K562 (cell line): ENCODE data around the gene CIAO2B. TPM values are rescaled to one million over a fixed set of nuclear protein-coding genes. Genes with fewer than 3 reads are reported as not detected.

Source experiments
- ATAC-seq: fragments of 200-7000 bp; cut with Tn5 transposase; 3 replicates; pipeline ENCODE4 v1.9.1; 2020; ENCODE audit warnings: moderate library complexity
- BruUV-seq: library from RNA; stranded (reverse); fragments of 400-500 nt; replicated peaks from 2 replicates; lab custom pipeline; 2021; lab: Mats Ljungman, UMichigan
- CTCF ChIA-PET: fragments of 300-600 bp; formaldehyde crosslinking; extraction: SDS; loops from one replicate; lab custom pipeline; 2021; ENCODE audit warnings: low intra/inter-chr PET ratio; lab: Yijun Ruan, JAX
- POLR2A ChIA-PET: fragments of 300-600, 350-650 bp; sonication (Branson Sonifier 250); formaldehyde crosslinking; extraction: SDS; loops from one replicate; lab custom pipeline; 2021; ENCODE audit warnings: antibody characterized with exemption, inconsistent platforms; lab: Yijun Ruan, JAX
- DNase-seq, 4 experiments: peaks; one replicate each; pipeline versions ENCODE4 v3.0.0 to v3.0.0-alpha.2; 2011 to 2018; ENCODE audit warnings: low spot score in 3 of 4, mixed read lengths in 3 of 4; ENCODE audit errors: extremely low read depth in 1 of 4
- FAIRE-seq: peaks from 2 replicates; lab custom pipeline; 2011; peaks lifted over from hg19 to GRCh38; lab: Jason Lieb, UNC
- H2AFZ ChIP-seq: 2 replicates; pipeline ENCODE4 v1.6.0; 2011; ENCODE audit warnings: low read depth, low read length, control low read depth, inconsistent platforms
- H3K27ac ChIP-seq: fragments of 200-600 bp; 3 replicates; pipeline ENCODE4 v1.8.0; 2011; ENCODE audit warnings: low read depth, mild to moderate bottlenecking, control low read depth, inconsistent platforms, low read length, moderate library complexity, mixed read lengths; ENCODE audit errors: extremely low read depth
- H3K27me3 ChIP-seq, 2 experiments: fragments of 300-600 bp in 1 of 2; 2 replicates in 1 of 2; 3 replicates in 1 of 2; pipeline versions ENCODE4 v1.6.0 to v1.8.0; 2011; ENCODE audit warnings: inconsistent platforms in 2 of 2, low read length in 2 of 2, mild to moderate bottlenecking in 1 of 2, mixed read lengths in 1 of 2, moderate library complexity in 1 of 2; ENCODE audit not compliant: control insufficient read depth in 2 of 2, insufficient read depth in 2 of 2
- H3K36me3 ChIP-seq: fragments of 300-600 bp; 3 replicates; pipeline ENCODE4 v1.8.0; 2011; ENCODE audit warnings: mild to moderate bottlenecking, low read length, inconsistent platforms; ENCODE audit not compliant: control insufficient read depth, insufficient read depth
- H3K4me1 ChIP-seq, 2 experiments: fragments of 200-600 bp in 1 of 2; replicated peaks in 1 of 2; 2 replicates in 1 of 2; 3 replicates in 1 of 2; pipeline versions ENCODE4 v1.5.1 to v1.8.0; 2011; ENCODE audit warnings: inconsistent platforms in 2 of 2, low read length in 2 of 2, mild to moderate bottlenecking in 1 of 2, mixed read lengths in 1 of 2, moderate library complexity in 1 of 2; ENCODE audit not compliant: control insufficient read depth in 2 of 2, insufficient read depth in 2 of 2
- H3K4me2 ChIP-seq: 2 replicates; pipeline ENCODE4 v1.6.1; 2011; ENCODE audit warnings: low read length, control low read depth, inconsistent platforms, mixed read lengths; ENCODE audit not compliant: insufficient read depth
- H3K4me3 ChIP-seq: fragments of 200-600 bp; sonication (generic), shearing (Covaris generic); 2 replicates; pipeline ENCODE4 v1.5.1; 2016; ENCODE audit warnings: control low read depth, inconsistent platforms
- H3K79me2 ChIP-seq: fragments of 200-600 bp; 3 replicates; pipeline ENCODE4 v1.8.0; 2011; ENCODE audit warnings: low read length, inconsistent platforms; ENCODE audit not compliant: control insufficient read depth, insufficient read depth
- H3K9ac ChIP-seq, 2 experiments: 2 replicates each; pipeline versions ENCODE4 v1.6.0 to v1.6.1; 2011; ENCODE audit warnings: low read depth in 2 of 2, low read length in 2 of 2, control low read depth in 1 of 2, inconsistent platforms in 1 of 2, mild to moderate bottlenecking in 1 of 2, mixed read lengths in 1 of 2; ENCODE audit not compliant: insufficient read depth in 1 of 2
- H3K9me1 ChIP-seq: one replicate; pipeline ENCODE4 v1.6.0; 2011; ENCODE audit warnings: inconsistent platforms, mild to moderate bottlenecking, low read length, moderate library complexity; ENCODE audit not compliant: control insufficient read depth, insufficient read depth
- H3K9me3 ChIP-seq: replicated peaks from 2 replicates; pipeline ENCODE4 v1.5.1; 2011; ENCODE audit warnings: low read depth, low read length, inconsistent platforms; ENCODE audit not compliant: control insufficient read depth, insufficient read depth
- H4K20me1 ChIP-seq: replicated peaks from 2 replicates; pipeline ENCODE4 v1.6.1; 2011; ENCODE audit warnings: low read length, inconsistent platforms, mixed read lengths; ENCODE audit not compliant: control insufficient read depth, insufficient read depth
- BRF1 ChIP-seq: IDR thresholded peaks from 3 replicates; pipeline ENCODE4 v1.6.1; 2011; ENCODE audit warnings: borderline replicate concordance, mild to moderate bottlenecking; ENCODE audit not compliant: insufficient read length; ENCODE audit errors: extremely low read depth
- GATAD2B ChIP-seq: fragments of 450-650 bp; IDR thresholded peaks from 2 replicates; pipeline ENCODE4 v1.6.1; 2017; ENCODE audit warnings: mild to moderate bottlenecking, borderline replicate concordance
- KAT2B ChIP-seq: IDR thresholded peaks from one replicate; pipeline ENCODE4 v1.6.1; 2012; ENCODE audit warnings: low read depth, mild to moderate bottlenecking, control low read depth, inconsistent platforms, low read length, moderate library complexity
- KDM1A ChIP-seq, 2 experiments: fragments of 450-650 bp; IDR thresholded peaks; 2 replicates each; pipeline ENCODE4 v1.6.1; 2016; ENCODE audit warnings: mild to moderate bottlenecking in 2 of 2
- KLF13 ChIP-seq: fragments of 450-650 bp; IDR thresholded peaks from 2 replicates; pipeline ENCODE4 v1.6.1; 2016; ENCODE audit warnings: missing genetic modification characterization, low read depth, mild to moderate bottlenecking, missing compliant biosample characterization, moderate library complexity, borderline replicate concordance
- LCOR ChIP-seq: sonication (generic); formaldehyde crosslinking; IDR thresholded peaks from 2 replicates; pipeline ENCODE4 v1.8.0; 2022; ENCODE audit warnings: mild to moderate bottlenecking, missing genetic modification reagents
- MCM7 ChIP-seq, 2 experiments: fragments of 450-650 bp; IDR thresholded peaks; 2 replicates each; pipeline ENCODE4 v1.6.1; 2016 to 2018
- NFRKB ChIP-seq: fragments of 450-650 bp; IDR thresholded peaks from 2 replicates; pipeline ENCODE4 v1.6.1; 2016; ENCODE audit warnings: low read depth
- PHB ChIP-seq: fragments of 250-450 bp; sonication (Bioruptor Pico); IDR thresholded peaks from 2 replicates; pipeline ENCODE4 v1.5.0; 2021
- RB1 ChIP-seq: fragments of 450-650 bp; IDR thresholded peaks from 2 replicates; pipeline ENCODE4 v1.6.1; 2017; ENCODE audit warnings: low read depth, mild to moderate bottlenecking
- RBFOX2 ChIP-seq: fragments of 200-400 bp; formaldehyde crosslinking; IDR thresholded peaks from 2 replicates; pipeline ENCODE4 v1.6.1; 2017; ENCODE audit warnings: low read depth, mild to moderate bottlenecking, low read length, moderate library complexity
- SRSF3 ChIP-seq: fragments of 200-400 bp; formaldehyde crosslinking; IDR thresholded peaks from 2 replicates; pipeline ENCODE4 v1.6.1; 2016; ENCODE audit warnings: mild to moderate bottlenecking, low read length, moderate library complexity; ENCODE audit not compliant: insufficient read depth
- TCFL5 ChIP-seq: fragments of 250-450 bp; sonication (Bioruptor Pico); conservative IDR thresholded peaks from 2 replicates; pipeline ENCODE4 v1.6.1; 2021; ENCODE audit warnings: mild to moderate bottlenecking, moderate library complexity, matching md5 sums
- ZC3H11A ChIP-seq: IDR thresholded peaks from 2 replicates; pipeline ENCODE4 v1.6.1; 2012; ENCODE audit warnings: low read depth, low read length, improper control_type of control experiment
- ZNF146 ChIP-seq: IDR thresholded peaks from one replicate; pipeline ENCODE4 v1.6.1; 2018; ENCODE audit warnings: missing compliant biosample characterization; ENCODE audit not compliant: unreplicated experiment
- ZNF212 ChIP-seq: fragments of 450-650 bp; formaldehyde crosslinking; IDR thresholded peaks from 2 replicates; pipeline ENCODE4 v1.4.0; 2020; ENCODE audit warnings: mild to moderate bottlenecking
- ZNF311 ChIP-seq: fragments of 250-450 bp; sonication (Bioruptor Pico); IDR thresholded peaks from 2 replicates; pipeline ENCODE4 v1.4.0; 2020; ENCODE audit warnings: mild to moderate bottlenecking, moderate library complexity
- WGBS: fragments of 100-300 bp; shearing (Covaris generic); methylation state at CpG from one replicate; pipeline ENCODE4 v1.1.6; 2016; ENCODE audit warnings: low coverage, mixed read lengths; ENCODE audit not compliant: insufficient coverage; ENCODE audit errors: missing lambda C conversion rate; 5-methylcytosine and 5-hydroxymethylcytosine counted together
- in situ Hi-C: fragments of 300-500 bp; cut with MboI; formaldehyde crosslinking; loops from 4 replicates; pipeline ENCODE4 v1.15.0; 2018; ENCODE audit warnings: inconsistent platforms, mixed read lengths
- intact Hi-C: fragments of 100-400 bp; cut with micrococcal nuclease; formaldehyde crosslinking; loops from 2 replicates; pipeline ENCODE4 v1.14.2; 2022
- polyA plus RNA-seq, 8 experiments: library from polyadenylated mRNA; depleted of rRNA in 4 of 8; stranded (reverse) in 5 of 8; unstranded in 3 of 8; fragments of >200 nt; fragmentation: Nextera tagmentation in 2 of 8; fragmentation: Illumina TruSeq in 1 of 8; extraction: Ambion mirVana in 2 of 8; extraction: Trizol in 1 of 8; gene quantifications; 2 replicates each; pipeline versions ENCODE4 v1.2.1 to v1.2.3, GENCODE V29; 2011 to 2014; ENCODE audit warnings: inconsistent platforms in 1 of 8, missing spikeins in 1 of 8
- total RNA-seq, 7 experiments: library from RNA; depleted of rRNA in 6 of 7; stranded (reverse); fragments of >200 nt in 6 of 7; fragmentation: Illumina TruSeq in 2 of 7; extraction: Trizol in 2 of 7; gene quantifications; 2 replicates each; pipeline versions ENCODE4 v1.2.1 to v1.2.3, GENCODE V29; 2011 to 2021; ENCODE audit warnings: low replicate concordance in 1 of 7
- TF ChIP-seq, protein P1 (sequence below): fragments of 250-450 bp; sonication (Bioruptor Pico); IDR thresholded peaks from 2 replicates; pipeline ENCODE4 v1.8.0; 2021; ENCODE audit warnings: moderate library complexity, mild to moderate bottlenecking, inconsistent platforms

CIAO2B gene
- total and polyA plus RNA-seq, 9 of the 15 experiments (the other 6 are each of a cell fraction or from before 2014, with no cell fraction given), result 86.8 to 182 (median 113) TPM

GRCh38 chr16:66931665-66932064 is 2.5 kb downstream of the CIAO2B start (continued):
- TF ChIP-seq, protein P1, sequence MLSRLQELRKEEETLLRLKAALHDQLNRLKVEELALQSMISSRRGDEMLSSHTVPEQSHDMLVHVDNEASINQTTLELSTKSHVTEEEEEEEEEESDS (CRISPR knock-in tag), result 0 out of 2 replicates have a peak, but pooled peaks have one; percentile 36
- TF ChIP-seq RBFOX2, result 0 out of 2 replicates have a peak, but pooled peaks have one; percentile 12
- TF ChIP-seq ZNF146 (CRISPR knock-in tag), result no peak
- TF ChIP-seq PHB (CRISPR knock-in tag), result no peak

DNA sequence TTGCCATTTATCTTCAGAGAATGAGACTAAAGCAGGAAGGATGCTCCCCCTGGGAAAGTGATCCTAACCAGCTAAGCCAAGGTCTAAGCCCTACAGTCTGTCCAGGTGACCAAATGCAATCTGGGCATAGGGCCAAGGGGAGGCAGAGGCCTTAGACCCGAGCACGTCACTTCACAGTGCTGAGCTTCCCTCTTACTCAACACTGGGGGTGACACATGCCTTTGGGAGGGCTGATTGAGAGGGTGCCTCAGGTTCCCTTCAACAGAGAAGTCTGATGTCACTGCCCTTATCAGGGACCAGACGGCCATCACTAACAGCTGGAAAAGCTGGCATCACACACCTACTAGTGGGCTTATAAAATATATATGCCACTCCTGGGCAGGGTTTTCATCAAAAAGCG is 4.0 kb downstream of the CIAO2B start:
- Histone ChIP-seq H3K4me3 (no peak overlapping the region), H3K36me3 (peaks cover 17% of the 10 kb centered on the region; the same call in 2 of the 3 replicates), H3K9me1 (peaks cover 4% of the 10 kb centered on the region), H3K4me1 (peaks cover 14 to 36% of the 10 kb centered on the region in 2 experiments), H2AFZ (no peak overlapping the region), H3K79me2 (peaks cover 27% of the 10 kb centered on the region), H4K20me1 (peaks cover 5% of the 10 kb centered on the region; the same call in 1 of the 2 replicates), H3K4me2 (no peak overlapping the region), H3K27me3 (peaks cover 1 to 9% of the 10 kb centered on the region in 2 experiments; a peak in 2 of 5 replicates), H3K27ac (no peak overlapping the region), H3K9me3 (no peaks in the 10 kb centered on the region), H3K9ac (no peak overlapping the region; a peak in 1 of 4 replicates)
- no peak for FAIRE-seq
- no peak for ATAC-seq
- WGBS, result 27% methylated on average over 4 of the region's 4 CpGs
- DNase-seq, result peak; percentile 45 to 65 (median 48)
- in situ Hi-C loops (loop anchor here (5.0 kb wide), 1 partner anchor 33 kb away; no protein-coding TSS in a partner anchor), intact Hi-C loops (no loop called here)
- ChIA-PET CTCF (no interaction called here), POLR2A (interaction anchor here (0.7 to 2.3 kb wide), 5 partner anchors 9 to 30 kb away, joined by 3 to 8 read pairs (median 5); partner anchors contain the start of gene CDH16)
- BruUV-seq, result no TSS peak
- TF ChIP-seq LCOR (CRISPR knock-in tag) (no peak), GATAD2B (no peak), ZNF311 (no peak), ZC3H11A (no peak), KAT2B (no peak), NFRKB (no peak), SRSF3 (no peak), ZNF212 (CRISPR knock-in tag) (no peak), KLF13 (tag) (no peak), MCM7 (IDR thresholded peaks at IDR 0.05) (no peak), KDM1A (IDR thresholded peaks at IDR 0.05) (peak; percentile 42 to 61; a peak in 2 of 4 replicates), RB1 (no peak), TCFL5 (CRISPR knock-in tag) (no peak), BRF1 (no peak)
